SK-N-SH treated with all-trans-retinoic acid at 6 μM for 48 hours (cell line): Measurements from ENCODE around the gene HK3.

Experiments
- ARNTL ChIP-seq: fragments of 450-650 bp; formaldehyde crosslinking; IDR thresholded peaks from 2 replicates; pipeline ENCODE4 v1.5.0; 2020; ENCODE audit warnings: low read depth, mild to moderate bottlenecking, moderate library complexity, borderline replicate concordance
- CSDC2 ChIP-seq: fragments of 250-450 bp; sonication (Bioruptor Pico); IDR thresholded peaks from 2 replicates; pipeline ENCODE4 v1.5.0; 2020; ENCODE audit warnings: mild to moderate bottlenecking, moderate library complexity
- CSRNP3 ChIP-seq: fragments of 250-450 bp; sonication (Bioruptor Pico); IDR thresholded peaks from 2 replicates; pipeline ENCODE4 v1.5.1; 2021; ENCODE audit warnings: mild to moderate bottlenecking, moderate library complexity
- GLIS3 ChIP-seq: fragments of 250-450 bp; sonication (Bioruptor Pico); IDR thresholded peaks from 2 replicates; pipeline ENCODE4 v1.5.0; 2020; ENCODE audit warnings: mild to moderate bottlenecking, moderate library complexity
- ISL1 ChIP-seq: fragments of 250-450 bp; sonication (Bioruptor Pico); IDR thresholded peaks from 2 replicates; pipeline ENCODE4 v2.1.2; 2022; ENCODE audit warnings: mild to moderate bottlenecking, moderate library complexity
- OSR1 ChIP-seq: fragments of 250-450 bp; sonication (Bioruptor Pico); IDR thresholded peaks from 2 replicates; pipeline ENCODE4 v1.8.0; 2022; ENCODE audit warnings: moderate library complexity, mild to moderate bottlenecking, inconsistent platforms
- POU6F1 ChIP-seq: fragments of 250-450 bp; sonication (Bioruptor Pico); IDR thresholded peaks from 2 replicates; pipeline ENCODE4 v1.8.0; 2021; ENCODE audit warnings: low read depth, mild to moderate bottlenecking, moderate library complexity, borderline replicate concordance
- PPARA ChIP-seq: fragments of 250-450 bp; sonication (Bioruptor Pico); IDR thresholded peaks from 2 replicates; pipeline ENCODE4 v1.5.0; 2020; ENCODE audit warnings: mild to moderate bottlenecking, borderline replicate concordance
- ZFP3 ChIP-seq: fragments of 250-450 bp; sonication (Bioruptor Pico); IDR thresholded peaks from 2 replicates; pipeline ENCODE4 v1.5.0; 2020; ENCODE audit warnings: mild to moderate bottlenecking, moderate library complexity
- ZFP30 ChIP-seq: fragments of 450-650 bp; formaldehyde crosslinking; IDR thresholded peaks from 2 replicates; pipeline ENCODE4 v1.5.0; 2022; ENCODE audit warnings: mild to moderate bottlenecking, moderate library complexity
- ZNF565 ChIP-seq: fragments of 450-650 bp; formaldehyde crosslinking; conservative IDR thresholded peaks from 2 replicates; pipeline ENCODE4 v1.5.0; 2020; ENCODE audit warnings: low read depth, mild to moderate bottlenecking, moderate library complexity
- ZNF8 ChIP-seq: fragments of 450-650 bp; formaldehyde crosslinking; IDR thresholded peaks from 2 replicates; pipeline ENCODE4 v1.5.0; 2020; ENCODE audit warnings: mild to moderate bottlenecking, moderate library complexity

GRCh38 chr5:176853151-176853778 lies 45.9 kb downstream of the HK3 start:
- no peak for TF ChIP-seq ARNTL (CRISPR knock-in tag)
- TF ChIP-seq CSRNP3 (CRISPR knock-in tag), result no peak
- TF ChIP-seq ZFP3 (CRISPR knock-in tag), result no peak
- TF ChIP-seq GLIS3, result no peak
- TF ChIP-seq CSDC2 (CRISPR knock-in tag), result no peak
- TF ChIP-seq ISL1 (CRISPR knock-in tag), result no peak
- no peak for TF ChIP-seq POU6F1 (CRISPR knock-in tag)
- TF ChIP-seq ZFP30, result no peak
- TF ChIP-seq ZNF565 (CRISPR knock-in tag), result no peak
- TF ChIP-seq ZNF8, result no peak
- TF ChIP-seq PPARA, result no peak
- no peak for TF ChIP-seq OSR1
